Parathyroid adenoma (tissue), 2 donors: ENCODE results near the gene GPC5.

Experiments used
- H2AFZ ChIP-seq: fragments of 300-600 bp; sonication (generic); one replicate; pipeline ENCODE4 v1.7.0; 2017; ENCODE audit warnings: antibody characterized with exemption, mild to moderate bottlenecking
- H3K27ac ChIP-seq: fragments of 300-600 bp; sonication (generic); one replicate; pipeline ENCODE4 v1.7.0; 2017
- H3K27me3 ChIP-seq: fragments of 300-600 bp; sonication (generic); one replicate; pipeline ENCODE4 v1.7.0; 2017; ENCODE audit warnings: low read length; ENCODE audit not compliant: control insufficient read depth, insufficient read depth
- H3K36me3 ChIP-seq: fragments of 300-600 bp; sonication (generic); one replicate; pipeline ENCODE4 v1.7.0; 2017; ENCODE audit warnings: low read length; ENCODE audit not compliant: control insufficient read depth, insufficient read depth
- H3K4me1 ChIP-seq: fragments of 300-600 bp; sonication (generic); one replicate; pipeline ENCODE4 v1.7.0; 2017; ENCODE audit warnings: control low read depth
- H3K4me2 ChIP-seq: fragments of 300-600 bp; sonication (generic); one replicate; pipeline ENCODE4 v1.7.0; 2017; ENCODE audit warnings: low read length
- H3K4me3 ChIP-seq: fragments of 300-600 bp; sonication (generic); one replicate; pipeline ENCODE4 v1.7.0; 2017; ENCODE audit warnings: low read depth, low read length
- H3K79me2 ChIP-seq: fragments of 300-600 bp; sonication (generic); one replicate; pipeline ENCODE4 v1.7.0; 2017; ENCODE audit warnings: control low read depth
- H3K9ac ChIP-seq: fragments of 300-600 bp; sonication (generic); one replicate; pipeline ENCODE4 v1.7.0; 2017; ENCODE audit warnings: mild to moderate bottlenecking
- H3K9me3 ChIP-seq: fragments of 300-600 bp; sonication (generic); one replicate; pipeline ENCODE4 v1.7.0; 2017; ENCODE audit warnings: low read length; ENCODE audit not compliant: control insufficient read depth
- CTCF ChIP-seq: fragments of 300-600 bp; sonication (generic); IDR thresholded peaks from one replicate; pipeline ENCODE4 v1.7.0; 2017; ENCODE audit warnings: antibody characterized with exemption, mild to moderate bottlenecking
- donor health status: primary hyperparathyroidism.

Gene GPC5

GRCh38 chr13:91609353-91609752 lies 210.9 kb downstream of the GPC5 start:
- H3K4me3 ChIP-seq = no peak overlapping the region
- no peaks in the 10 kb centered on the region for H3K27me3 ChIP-seq
- H3K4me2 ChIP-seq = no peak overlapping the region
- no peak overlapping the region for H2AFZ ChIP-seq
- no peak overlapping the region for H3K9ac ChIP-seq
- no peak for TF ChIP-seq CTCF
- H3K4me1 ChIP-seq = no peaks in the 10 kb centered on the region
- no peaks in the 10 kb centered on the region for H3K79me2 ChIP-seq
- H3K27ac ChIP-seq = no peak overlapping the region
- no peaks in the 10 kb centered on the region for H3K9me3 ChIP-seq
- H3K36me3 ChIP-seq = no peaks in the 10 kb centered on the region

- no peak overlapping the region for H3K9ac ChIP-seq
- no peaks in the 10 kb centered on the region for H3K9me3 ChIP-seq
- H3K36me3 ChIP-seq = no peaks in the 10 kb centered on the region
- no peaks in the 10 kb centered on the region for H3K27me3 ChIP-seq
- no peak overlapping the region for H2AFZ ChIP-seq
- H3K4me1 ChIP-seq = no peaks in the 10 kb centered on the region
- H3K27ac ChIP-seq = no peak overlapping the region
- H3K4me2 ChIP-seq = no peak overlapping the region
- H3K4me3 ChIP-seq = no peak overlapping the region
- H3K79me2 ChIP-seq = no peaks in the 10 kb centered on the region
- no peak for TF ChIP-seq CTCF
These were observed 219.9 kb downstream of the GPC5 start for GRCh38 chr13:91618315-91618714.

- no peak for TF ChIP-seq CTCF
- Histone ChIP-seq H2AFZ (no peak overlapping the region), H3K9me3 (no peaks in the 10 kb centered on the region)
These were observed 222.3 kb downstream of the GPC5 start for GRCh38 chr13:91620670-91621141.

GRCh38 chr13:91621161-91621560 lies 222.7 kb downstream of the GPC5 start:
- H3K27ac ChIP-seq = no peak overlapping the region
- no peak for TF ChIP-seq CTCF
- H3K4me1 ChIP-seq = no peaks in the 10 kb centered on the region
- no peaks in the 10 kb centered on the region for H3K36me3 ChIP-seq
- no peaks in the 10 kb centered on the region for H3K9me3 ChIP-seq
- H3K9ac ChIP-seq = no peak overlapping the region
- H3K4me2 ChIP-seq = no peak overlapping the region
- no peak overlapping the region for H2AFZ ChIP-seq
- H3K79me2 ChIP-seq = no peaks in the 10 kb centered on the region
- no peaks in the 10 kb centered on the region for H3K27me3 ChIP-seq
- no peak overlapping the region for H3K4me3 ChIP-seq

More at GRCh38 chr13:91620670-91621141, 222.3 kb downstream of the GPC5 start:
- Histone ChIP-seq H3K4me2 (no peak overlapping the region), H3K36me3 (no peaks in the 10 kb centered on the region), H3K79me2 (no peaks in the 10 kb centered on the region), H3K4me3 (no peak overlapping the region), H3K9ac (no peak overlapping the region), H3K4me1 (no peaks in the 10 kb centered on the region), H3K27ac (no peak overlapping the region), H3K27me3 (no peaks in the 10 kb centered on the region)

GRCh38 chr13:91621963-91622362 lies 223.5 kb downstream of the GPC5 start:
- H3K27ac ChIP-seq = no peak overlapping the region
- no peaks in the 10 kb centered on the region for H3K4me1 ChIP-seq
- H3K36me3 ChIP-seq = no peaks in the 10 kb centered on the region
- no peak overlapping the region for H2AFZ ChIP-seq
- no peak overlapping the region for H3K4me2 ChIP-seq
- no peak overlapping the region for H3K9ac ChIP-seq
- H3K79me2 ChIP-seq = no peaks in the 10 kb centered on the region
- H3K9me3 ChIP-seq = no peaks in the 10 kb centered on the region
- no peaks in the 10 kb centered on the region for H3K27me3 ChIP-seq
- TF ChIP-seq CTCF = no peak
- no peak overlapping the region for H3K4me3 ChIP-seq
